ENCODE measurements around the gene ZNF3. TPM values are rescaled to one million over a fixed set of nuclear protein-coding genes. Genes with fewer than 3 reads are reported as not detected.
A peak's percentile ranks its signal among the peaks of the same experiment; 100 is the strongest.

ZNF3 gene
- total RNA-seq, 2 donors from 2014 or later = 32.8 to 39.9 TPM

DNA sequence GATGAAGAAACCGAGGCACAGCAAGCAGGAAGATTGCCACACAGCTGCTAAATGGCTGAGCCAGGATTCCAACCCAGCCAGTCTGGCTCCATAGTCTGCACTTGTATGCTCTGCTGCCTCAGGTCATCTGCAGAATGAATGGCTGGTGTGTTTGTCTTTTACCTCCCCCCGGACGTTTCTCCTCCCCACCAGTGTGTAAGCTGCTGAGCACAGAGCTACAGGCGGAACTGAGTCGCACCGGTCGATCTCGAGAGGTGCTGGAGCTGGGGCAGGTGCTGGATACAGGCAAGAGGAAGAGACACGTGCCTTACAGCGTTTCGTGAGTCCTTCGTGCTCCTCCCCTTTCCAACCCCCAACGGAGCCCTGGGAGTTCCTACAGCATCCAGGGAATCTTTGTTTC is 40.5 kb upstream of the ZNF3 start:
- peak overlapping the region; percentile 64 for H3K27ac Mint-ChIP-seq
- H3K36me3 Mint-ChIP-seq (ENCODE audit: low read depth) = peaks cover 6% of the 10 kb centered on the region

GRCh38 chr7:100120733-100121036 is 39.2 kb upstream of the ZNF3 start:
- Histone ChIP-seq H3K27me3 (ENCODE audit: control insufficient read depth, insufficient read depth, low read length, poor library complexity, severe bottlenecking) (no peaks in the 10 kb centered on the region), H3K9ac (ENCODE audit: extremely low read depth, low read length, poor library complexity, severe bottlenecking) (no peak overlapping the region), H3K36me3 (ENCODE audit: control insufficient read depth, insufficient read depth, low read length) (peaks cover 5% of the 10 kb centered on the region), H3K4me1 (ENCODE audit: control insufficient read depth, insufficient read depth, low read length) (no peaks in the 10 kb centered on the region), H3K9me3 (ENCODE audit: control insufficient read depth, low read length) (no peaks in the 10 kb centered on the region), H3K27ac (ENCODE audit: low read depth, low read length) (no peak overlapping the region), H3K4me3 (ENCODE audit: low read length) (peak overlapping the region; percentile 95)
- peak overlapping the region; percentile 99 for H3K4me3 Mint-ChIP-seq
- DNase-seq = no peak
- H3K27me3 Mint-ChIP-seq (ENCODE audit: insufficient read depth) = no peaks in the 10 kb centered on the region
- H3K27ac Mint-ChIP-seq = peak overlapping the region; percentile 99
- peaks cover 16% of the 10 kb centered on the region for H3K36me3 Mint-ChIP-seq (ENCODE audit: low read depth)
- H3K9me3 Mint-ChIP-seq = no peaks in the 10 kb centered on the region
- no peak for TF ChIP-seq CTCF (conservative IDR thresholded peaks at IDR 0.05)
- 58 to 80% methylated on average over 1 of the region's 1 CpG for WGBS, 2 experiments (ENCODE audit: insufficient coverage in 1 of 2, insufficient read length in 1 of 2)
- H3K4me1 Mint-ChIP-seq = peaks cover 8% of the 10 kb centered on the region

More for the DNA sequence above, 40.5 kb upstream of the ZNF3 start:
- no peaks in the 10 kb centered on the region for H3K27me3 Mint-ChIP-seq (ENCODE audit: insufficient read depth)
- no peak overlapping the region for H3K27ac ChIP-seq (ENCODE audit: low read depth, low read length)
- H3K4me3 Mint-ChIP-seq = no peak overlapping the region
- H3K36me3 ChIP-seq (ENCODE audit: control insufficient read depth, insufficient read depth, low read length) = peaks cover 5% of the 10 kb centered on the region
- no peak overlapping the region for H3K9ac ChIP-seq (ENCODE audit: extremely low read depth, low read length, poor library complexity, severe bottlenecking)
- H3K4me1 ChIP-seq (ENCODE audit: control insufficient read depth, insufficient read depth, low read length) = no peaks in the 10 kb centered on the region
- TF ChIP-seq CTCF (conservative IDR thresholded peaks at IDR 0.05) = no peak
- no peaks in the 10 kb centered on the region for H3K9me3 Mint-ChIP-seq
- H3K4me1 Mint-ChIP-seq = peaks cover 8% of the 10 kb centered on the region
- H3K9me3 ChIP-seq (ENCODE audit: control insufficient read depth, low read length) = no peaks in the 10 kb centered on the region
- 83 to 89% methylated on average over 12 to 13 of the region's 13 CpGs for WGBS, 2 experiments (ENCODE audit: insufficient coverage in 1 of 2, insufficient read length in 1 of 2)
- H3K27me3 ChIP-seq (ENCODE audit: control insufficient read depth, insufficient read depth, low read length, poor library complexity, severe bottlenecking) = no peaks in the 10 kb centered on the region
- DNase-seq = no peak
- no peak overlapping the region for H3K4me3 ChIP-seq (ENCODE audit: low read length)

DNA sequence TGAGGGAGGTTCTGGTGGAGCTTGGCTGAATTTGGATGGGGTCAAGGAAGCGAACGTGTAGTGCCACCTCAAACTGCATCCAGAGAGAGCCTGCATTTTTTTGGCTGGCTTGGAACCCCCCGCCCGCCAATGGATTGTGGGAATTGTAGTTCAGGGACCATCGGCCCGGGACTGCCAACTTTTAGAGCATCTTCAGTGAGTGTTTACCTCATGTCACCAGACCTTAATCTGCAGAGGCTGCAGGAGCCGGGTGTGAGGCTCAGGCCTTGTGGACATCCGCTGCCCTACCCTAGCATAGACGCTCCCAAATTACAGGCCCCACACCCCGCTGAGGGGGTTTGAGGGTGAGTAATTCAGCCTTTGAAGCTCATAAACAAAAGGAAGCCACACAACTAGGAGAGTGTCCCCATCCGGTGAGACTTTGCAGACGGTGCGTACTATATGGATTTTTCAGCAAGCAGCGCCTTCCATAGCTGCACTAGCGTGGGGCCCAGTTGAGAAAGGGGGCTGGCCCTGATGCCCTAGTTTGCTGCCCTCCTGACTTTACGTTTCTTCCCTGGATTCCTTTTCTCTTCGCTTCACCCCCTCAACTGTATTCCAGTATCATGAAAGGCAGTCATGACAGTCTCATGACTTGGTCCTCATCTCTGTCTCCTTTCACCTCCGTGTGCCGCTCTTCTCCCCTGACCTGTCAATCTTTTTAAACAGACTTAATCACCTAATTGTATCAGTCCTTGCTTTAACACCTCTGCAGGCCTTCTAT is 38.6 kb upstream of the ZNF3 start:
- Histone ChIP-seq H3K27ac (ENCODE audit: low read depth, low read length) (no peak overlapping the region), H3K9ac (ENCODE audit: extremely low read depth, low read length, poor library complexity, severe bottlenecking) (peak overlapping the region; percentile 88), H3K4me1 (ENCODE audit: control insufficient read depth, insufficient read depth, low read length) (no peaks in the 10 kb centered on the region), H3K36me3 (ENCODE audit: control insufficient read depth, insufficient read depth, low read length) (peaks cover 6% of the 10 kb centered on the region), H3K4me3 (ENCODE audit: low read length) (peak overlapping the region; percentile 95), H3K27me3 (ENCODE audit: control insufficient read depth, insufficient read depth, low read length, poor library complexity, severe bottlenecking) (no peaks in the 10 kb centered on the region), H3K9me3 (ENCODE audit: control insufficient read depth, low read length) (no peaks in the 10 kb centered on the region)
- DNase-seq = peak; percentile 90
- Mint-ChIP-seq H3K4me3 (peak overlapping the region; percentile 99), H3K36me3 (ENCODE audit: low read depth) (peaks cover 17% of the 10 kb centered on the region), H3K27ac (peak overlapping the region; percentile 99), H3K4me1 (peaks cover 8% of the 10 kb centered on the region), H3K9me3 (no peaks in the 10 kb centered on the region), H3K27me3 (ENCODE audit: insufficient read depth) (no peaks in the 10 kb centered on the region)
- TF ChIP-seq CTCF (conservative IDR thresholded peaks at IDR 0.05) = no peak
- WGBS, 2 experiments (ENCODE audit: insufficient coverage in 1 of 2, insufficient read length in 1 of 2) = 19 to 33% methylated on average over 12 to 19 of the region's 19 CpGs

Measured in endodermal cell (in vitro differentiated cells).